GM12891 (cell line): ENCODE measurements around the gene TRPC6.

Source experiments
- DNase-seq: peaks from one replicate; pipeline ENCODE4 v3.0.0; 2011; ENCODE audit warnings: low spot score; ENCODE audit not compliant: insufficient read length
- FAIRE-seq: peaks from 2 replicates; lab custom pipeline; 2011; peaks lifted over from hg19 to GRCh38; lab: Jason Lieb, UNC
- PAX5 ChIP-seq: IDR thresholded peaks from 2 replicates; pipeline ENCODE4 v1.6.1; 2011; ENCODE audit warnings: low read length, moderate library complexity, mild to moderate bottlenecking; ENCODE audit not compliant: insufficient read depth, severe bottlenecking
- POLR2A ChIP-seq: IDR thresholded peaks from 2 replicates; pipeline ENCODE4 v1.6.1; 2011; ENCODE audit warnings: low read depth, low read length, control low read depth
- POLR2AphosphoS5 ChIP-seq: IDR thresholded peaks from 2 replicates; pipeline ENCODE4 v1.6.1; 2011; ENCODE audit warnings: low read depth, low read length, control low read depth
- POU2F2 ChIP-seq: IDR thresholded peaks from 2 replicates; pipeline ENCODE4 v1.6.1; 2011; ENCODE audit warnings: low read depth, mild to moderate bottlenecking, control low read depth, low read length, moderate library complexity
- SPI1 ChIP-seq: IDR thresholded peaks from 2 replicates; pipeline ENCODE4 v1.6.1; 2011; ENCODE audit warnings: low read depth, low read length, control low read depth
- TAF1 ChIP-seq: IDR thresholded peaks from 2 replicates; pipeline ENCODE4 v1.6.1; 2011; ENCODE audit warnings: low read depth, low read length, control low read depth

TRPC6 gene

DNA sequence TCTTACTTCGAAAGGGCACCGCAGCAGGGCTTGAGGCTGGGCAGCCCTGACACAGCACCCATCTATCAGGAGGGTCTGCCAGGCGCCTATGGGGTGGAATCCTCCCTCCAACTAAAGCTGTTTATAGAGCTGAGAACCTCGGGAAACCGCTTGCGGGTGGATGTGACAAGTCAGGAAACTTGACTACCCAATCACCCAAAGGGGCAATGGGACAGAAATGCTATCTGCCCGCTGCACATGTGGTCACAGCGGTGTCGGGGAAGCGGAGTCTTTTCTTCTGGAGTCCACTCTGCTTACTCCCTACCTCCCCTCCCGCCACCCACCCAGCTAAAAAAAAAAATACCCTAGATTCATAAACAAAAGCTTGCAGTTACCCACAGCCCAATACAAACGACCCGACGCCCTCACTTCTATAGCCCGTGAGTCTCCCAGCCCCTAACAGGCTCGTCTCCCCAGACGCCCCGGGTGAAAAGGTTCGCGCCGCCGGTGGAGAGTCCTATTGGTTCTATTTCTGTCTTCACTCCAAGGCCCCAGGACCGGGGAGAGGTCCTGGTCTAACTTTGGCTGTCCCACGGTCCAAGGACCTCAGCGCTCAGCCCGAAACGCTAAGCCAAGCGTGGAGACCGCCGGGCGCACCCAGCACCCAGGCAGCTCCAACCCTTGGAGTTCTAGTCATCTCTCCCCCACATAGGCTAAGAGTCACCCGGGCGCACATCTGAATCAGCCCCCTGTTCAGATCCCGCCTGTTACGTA is 1.4 kb downstream of the TRPC6 start:
- TF ChIP-seq SPI1: no peak
- no peak for TF ChIP-seq POLR2A
- TF ChIP-seq POLR2AphosphoS5: no peak
- TF ChIP-seq PAX5: no peak
- no peak for TF ChIP-seq POU2F2
- no peak for TF ChIP-seq TAF1
- DNase-seq (no peak), FAIRE-seq (no peak)

DNA sequence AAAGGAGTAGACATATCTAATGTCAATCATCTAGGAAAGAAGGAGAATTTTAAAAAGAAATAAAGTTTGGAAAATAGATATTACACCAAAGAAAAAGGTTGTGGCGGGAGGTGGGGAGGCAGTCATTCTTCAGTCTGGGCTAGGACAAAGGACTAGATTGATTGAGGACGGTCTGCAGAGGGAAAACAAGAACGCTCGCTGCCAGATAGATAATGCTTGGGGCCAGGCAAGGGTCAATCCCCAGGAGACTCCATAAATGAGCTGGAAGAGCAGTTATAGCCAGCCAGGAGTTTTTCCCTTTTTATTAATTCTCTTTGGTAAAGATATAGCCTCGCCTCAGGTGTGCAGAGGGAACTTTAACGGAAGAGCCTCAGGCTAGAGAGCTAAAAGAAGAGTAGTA is 6.3 kb downstream of the TRPC6 start:
- no peak for TF ChIP-seq POLR2AphosphoS5
- no peak for TF ChIP-seq TAF1
- no peak for TF ChIP-seq POLR2A
- no peak for TF ChIP-seq PAX5
- TF ChIP-seq SPI1: no peak
- TF ChIP-seq POU2F2: no peak
- DNase-seq: no peak
- no peak for FAIRE-seq

DNA sequence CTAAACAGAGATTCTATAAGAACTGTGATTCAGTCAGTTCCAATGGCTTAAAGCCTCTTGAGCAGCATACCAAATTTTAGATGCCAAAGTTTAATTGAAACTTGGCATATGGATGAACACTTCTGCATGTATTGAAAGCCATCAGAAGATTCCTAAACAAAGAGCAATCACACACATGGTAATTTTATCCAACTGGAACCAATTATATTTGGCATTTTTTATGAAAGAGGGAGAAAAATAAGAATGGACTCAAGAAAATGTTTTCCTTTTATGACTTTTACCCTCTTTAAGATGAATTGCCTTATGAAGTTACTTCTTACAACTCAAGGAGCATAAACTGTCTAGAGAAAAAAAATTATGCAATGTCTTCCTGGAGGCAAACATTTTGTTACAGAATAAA is 7.4 kb downstream of the TRPC6 start:
- no peak for TF ChIP-seq SPI1
- no peak for TF ChIP-seq PAX5
- no peak for TF ChIP-seq POLR2A
- TF ChIP-seq TAF1: no peak
- TF ChIP-seq POLR2AphosphoS5: no peak
- TF ChIP-seq POU2F2: no peak
- no peak for DNase-seq
- no peak for FAIRE-seq

DNA sequence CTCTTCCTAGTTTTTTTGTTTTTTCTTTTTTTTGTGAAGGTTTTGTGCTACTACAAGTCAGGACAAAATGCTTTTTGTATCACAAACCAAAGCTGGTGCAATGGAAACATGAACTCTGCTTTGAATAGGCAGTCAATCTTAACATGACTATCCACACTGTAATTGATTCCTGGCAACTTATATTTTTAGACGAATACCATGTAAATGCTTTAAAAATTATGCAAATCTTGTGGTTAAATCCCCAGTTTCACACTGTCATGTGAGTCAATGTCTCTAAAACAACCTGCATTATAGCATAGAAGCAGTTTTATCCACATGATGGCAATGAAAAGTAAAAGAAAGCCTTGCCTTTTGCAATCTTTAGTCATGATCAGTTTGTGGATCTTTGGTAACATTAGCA is 8.9 kb downstream of the TRPC6 start:
- DNase-seq (no peak), FAIRE-seq (no peak)
- TF ChIP-seq PAX5 (no peak), POLR2A (no peak), POLR2AphosphoS5 (no peak), SPI1 (no peak), TAF1 (no peak), POU2F2 (no peak)

DNA sequence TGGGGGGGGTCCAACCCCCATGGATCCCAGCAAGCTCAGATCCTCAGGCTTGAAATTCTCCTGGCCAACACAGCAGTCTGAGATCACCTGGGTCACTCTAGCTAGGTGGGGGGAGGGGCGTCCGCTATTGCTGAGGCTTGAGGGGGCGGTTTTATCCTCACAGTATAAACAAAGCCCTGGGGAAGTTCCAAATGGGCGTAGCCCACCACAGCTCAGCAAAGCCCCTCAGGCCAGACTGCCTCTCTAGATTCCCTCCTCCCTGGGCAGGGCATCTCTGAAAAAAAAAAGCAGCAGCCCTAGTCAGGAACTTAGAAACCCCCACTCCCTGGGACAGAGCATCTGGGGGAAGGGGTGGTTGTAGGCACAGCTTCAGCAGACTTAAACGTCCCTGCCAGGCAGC is 16.7 kb downstream of the TRPC6 start:
- TF ChIP-seq SPI1 (no peak), POLR2AphosphoS5 (no peak), TAF1 (no peak), POU2F2 (no peak), PAX5 (no peak), POLR2A (no peak)
- DNase-seq: no peak
- no peak for FAIRE-seq

DNA sequence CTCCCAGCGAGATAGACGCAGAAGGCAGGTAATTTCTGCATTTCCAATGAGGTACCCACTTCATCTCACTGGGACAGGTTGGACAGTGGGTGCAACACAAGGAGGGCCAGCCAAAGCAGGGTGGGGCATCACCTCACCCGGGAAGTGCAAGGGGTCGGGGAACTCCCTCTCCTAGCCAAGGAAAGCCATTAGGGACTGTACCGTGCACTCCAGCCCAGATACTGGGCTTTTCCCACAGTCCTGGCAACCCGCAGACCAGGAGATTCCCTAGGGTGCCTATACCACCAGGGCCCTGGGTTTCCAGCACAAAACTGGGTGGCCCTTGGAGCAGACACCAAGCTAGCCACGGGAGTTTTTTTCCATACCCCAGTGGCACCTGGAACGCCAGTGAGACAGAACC is 17.2 kb downstream of the TRPC6 start:
- no peak for TF ChIP-seq POU2F2
- TF ChIP-seq SPI1: no peak
- no peak for TF ChIP-seq PAX5
- no peak for TF ChIP-seq POLR2AphosphoS5
- no peak for TF ChIP-seq TAF1
- TF ChIP-seq POLR2A: no peak
- FAIRE-seq (no peak), DNase-seq (no peak)

DNA sequence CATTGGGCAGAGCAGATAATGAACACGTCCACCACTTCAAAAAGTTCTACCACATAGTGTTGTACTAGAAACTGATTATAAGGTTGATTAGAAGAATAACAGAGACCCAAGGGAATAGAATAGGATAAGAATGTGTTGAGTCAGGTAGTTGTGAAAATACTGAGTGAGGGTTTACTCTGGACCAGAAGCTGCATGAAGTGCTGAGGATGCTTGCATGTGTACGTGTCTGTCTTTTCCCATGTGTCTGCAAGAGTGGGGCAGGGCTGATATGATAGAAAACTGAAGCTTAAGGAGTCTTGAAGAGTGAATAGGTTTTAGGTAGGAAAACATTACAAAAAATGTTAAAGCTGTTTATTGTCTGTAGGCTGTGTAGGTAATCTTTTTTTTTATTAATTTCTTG is 20.6 kb downstream of the TRPC6 start:
- DNase-seq: no peak
- no peak for TF ChIP-seq TAF1
- TF ChIP-seq SPI1: no peak
- TF ChIP-seq PAX5: no peak
- TF ChIP-seq POLR2AphosphoS5: no peak
- no peak for TF ChIP-seq POU2F2
- TF ChIP-seq POLR2A: no peak
- no peak for FAIRE-seq

DNA sequence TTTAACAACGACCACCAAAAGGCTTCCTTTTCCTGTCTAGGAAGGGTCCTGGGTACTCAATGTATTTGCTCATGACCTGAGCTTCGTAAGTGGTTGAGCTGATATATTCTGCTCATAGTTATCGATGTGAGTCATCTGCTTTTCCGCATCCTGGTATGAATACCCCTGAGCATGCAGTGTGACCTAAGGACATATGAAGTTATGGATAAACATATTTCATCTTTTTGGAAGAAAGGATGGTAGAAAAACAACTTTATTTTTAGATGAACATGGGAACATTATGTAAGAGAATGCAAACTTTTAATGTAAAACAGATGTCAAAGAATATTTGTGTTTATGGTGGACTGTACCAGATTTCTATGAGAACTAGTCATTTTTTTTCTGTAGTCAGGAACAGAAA is 28.4 kb downstream of the TRPC6 start:
- no peak for TF ChIP-seq TAF1
- TF ChIP-seq POLR2AphosphoS5: no peak
- no peak for TF ChIP-seq POLR2A
- no peak for TF ChIP-seq POU2F2
- TF ChIP-seq PAX5: no peak
- no peak for TF ChIP-seq SPI1
- no peak for DNase-seq
- FAIRE-seq: no peak

DNA sequence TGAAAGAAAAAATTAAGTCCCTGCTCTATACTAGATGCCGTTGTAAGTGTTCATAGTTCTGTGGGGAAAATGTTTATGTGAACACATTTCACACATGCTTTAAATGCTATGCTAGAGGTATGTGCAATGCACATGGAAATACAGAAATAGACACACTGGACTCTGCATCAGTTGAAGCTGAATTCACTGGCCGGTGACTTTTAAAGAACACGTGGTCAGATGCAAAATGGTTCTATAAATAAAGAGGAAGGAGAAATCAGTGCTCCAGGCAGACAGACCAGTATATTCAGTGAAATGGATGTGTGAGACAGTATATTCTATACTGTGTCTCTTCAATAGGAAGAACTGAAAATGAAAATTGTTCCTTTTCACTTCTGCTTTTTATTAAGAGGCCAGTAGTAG is 29.9 kb downstream of the TRPC6 start:
- no peak for DNase-seq
- peak; percentile 92 for TF ChIP-seq SPI1
- TF ChIP-seq POLR2A: no peak
- TF ChIP-seq POU2F2: no peak
- FAIRE-seq: no peak

DNA sequence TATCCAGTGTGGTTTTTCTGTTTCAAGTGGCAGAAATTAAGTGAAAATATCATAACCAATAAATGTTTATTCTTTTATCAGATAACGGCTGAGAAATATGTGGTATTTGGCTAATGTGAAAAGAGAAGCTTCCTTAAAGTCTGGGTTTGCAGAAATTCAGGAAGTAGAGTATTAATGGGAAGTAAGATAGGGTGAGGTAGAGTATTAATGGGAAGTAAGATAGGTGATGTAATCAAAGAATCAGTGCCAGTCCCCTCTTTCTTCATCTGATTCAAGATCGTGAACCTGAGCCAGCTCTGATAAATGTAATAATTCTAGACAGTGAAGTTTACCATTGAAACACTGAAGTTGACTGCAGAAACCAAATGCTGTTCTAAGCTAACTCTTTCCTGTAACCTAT is 30.9 kb downstream of the TRPC6 start:
- FAIRE-seq (no peak), DNase-seq (no peak)
- no peak for TF ChIP-seq PAX5
- TF ChIP-seq POLR2A: no peak
